HuH-7.5 (cell line): ENCODE results near the gene DYNAP.

Source experiments
- DNase-seq: peaks from one replicate; pipeline ENCODE4 v3.0.0; 2011; ENCODE audit warnings: low spot score

The DYNAP gene

GRCh38 chr18:54590945-54591344 lies at the start of gene DYNAP:
Gene DYNAP, plus strand, starts transcription at chr18:54591245. Its CDS starts 38 bp downstream, at chr18:54591283.
- no peak for DNase-seq

GRCh38 chr18:54551590-54551989 lies 39.5 kb upstream of the DYNAP start:
- no peak for DNase-seq

GRCh38 chr18:54555286-54555685 lies 35.8 kb upstream of the DYNAP start:
- no peak for DNase-seq

GRCh38 chr18:54555996-54556395 lies 35.0 kb upstream of the DYNAP start:
- no peak for DNase-seq

GRCh38 chr18:54557958-54558357 lies 33.1 kb upstream of the DYNAP start:
- no peak for DNase-seq

- DNase-seq: no peak
Measured at GRCh38 chr18:54558609-54559585, 32.1 kb upstream of the DYNAP start.

- no peak for DNase-seq
Measured at GRCh38 chr18:54561706-54562267, 29.3 kb upstream of the DYNAP start.

GRCh38 chr18:54580202-54580729 lies 10.8 kb upstream of the DYNAP start:
- DNase-seq: no peak

- no peak for DNase-seq
Measured at GRCh38 chr18:54584065-54584464, 7.0 kb upstream of the DYNAP start.

GRCh38 chr18:54585743-54586142 lies 5.3 kb upstream of the DYNAP start:
- DNase-seq: no peak

GRCh38 chr18:54604211-54604610 lies 13.2 kb downstream of the DYNAP start:
- no peak for DNase-seq

GRCh38 chr18:54606835-54607212 lies 15.8 kb downstream of the DYNAP start:
- no peak for DNase-seq

- no peak for DNase-seq
Measured at GRCh38 chr18:54607213-54608027, 16.4 kb downstream of the DYNAP start.

- no peak for DNase-seq
Measured at GRCh38 chr18:54608028-54608642, 17.1 kb downstream of the DYNAP start.

- DNase-seq: no peak
Measured at GRCh38 chr18:54611816-54612215, 20.8 kb downstream of the DYNAP start.

- DNase-seq: no peak
Measured at GRCh38 chr18:54612237-54612636, 21.2 kb downstream of the DYNAP start.

GRCh38 chr18:54613174-54613573 lies 22.1 kb downstream of the DYNAP start:
- no peak for DNase-seq

- no peak for DNase-seq
Measured at GRCh38 chr18:54616220-54616848, 25.3 kb downstream of the DYNAP start.

GRCh38 chr18:54622084-54622483 lies 31.0 kb downstream of the DYNAP start:
- DNase-seq: no peak

GRCh38 chr18:54626779-54627178 lies 35.7 kb downstream of the DYNAP start:
- no peak for DNase-seq

- DNase-seq: no peak
Measured at GRCh38 chr18:54630963-54631362, 39.9 kb downstream of the DYNAP start.
